Loucy (cell line): ENCODE results near the gene PP2D1.

Experiments
- CTCF ChIP-seq: fragments of 200-600 bp; sonication (generic); conservative IDR thresholded peaks from 2 replicates; pipeline ENCODE4 v1.5.1; 2014; ENCODE audit warnings: mild to moderate bottlenecking, antibody characterized with exemption, low read length
- EZH2phosphoT487 ChIP-seq: fragments of 200-600 bp; IDR thresholded peaks from 2 replicates; pipeline ENCODE4 v1.6.1; 2018; ENCODE audit warnings: antibody characterized with exemption, mild to moderate bottlenecking, moderate library complexity, borderline replicate concordance

GRCh38 chr3:20046556-20046955 is 34.5 kb upstream of the PP2D1 start:
- TF ChIP-seq CTCF (no peak), EZH2phosphoT487 (no peak)
